Lower leg skin (tissue), 4 donors: ENCODE measurements around the gene GLT6D1. TPM values are rescaled to one million over a fixed set of nuclear protein-coding genes. Genes with fewer than 3 reads are reported as not detected.

Experiments
- DNase-seq, 2 donors: peaks; one replicate each; pipeline ENCODE4 v3.0.0-alpha.2; 2019; ENCODE audit warnings: low spot score in 2 of 2
- H3K4me3 ChIP-seq: fragments of 200-600 bp; sonication (generic); 2 replicates; pipeline ENCODE4 v1.5.1; 2017; ENCODE audit warnings: mild to moderate bottlenecking, low read depth; ENCODE audit not compliant: poor library complexity, severe bottlenecking
- CTCF ChIP-seq, 3 donors: fragments of 450-650 bp; IDR thresholded peaks; one replicate each; pipeline ENCODE4 v1.5.1; 2016; ENCODE audit warnings: antibody characterized with exemption in 3 of 3, mild to moderate bottlenecking in 3 of 3, moderate library complexity in 2 of 3
- POLR2A ChIP-seq, 2 donors: fragments of 450-650 bp; IDR thresholded peaks; one replicate each; pipeline ENCODE4 v1.6.1; 2016 to 2017; ENCODE audit warnings: antibody characterized with exemption in 2 of 2, mild to moderate bottlenecking in 1 of 2, moderate library complexity in 1 of 2
- WGBS, 2 donors: methylation state at CpG; one replicate each; pipeline ENCODE4 v1.1.5; 2018; 5-methylcytosine and 5-hydroxymethylcytosine counted together
- intact Hi-C: fragments of 100-400 bp; cut with DNase I; formaldehyde crosslinking; loops from one replicate; pipeline ENCODE4 v1.15.0; 2023; ENCODE audit warnings: low total_unique reads
- total RNA-seq, 4 donors: library from RNA; depleted of rRNA; stranded (reverse); fragments of >200 nt; gene quantifications; one replicate each; pipeline ENCODE4 v1.1.0, GENCODE V29; 2016

GLT6D1 gene
- not detected for total RNA-seq

GRCh38 chr9:135639196-135639595, at the start of gene GLT6D1:
TSS of gene GLT6D1 (minus strand) at chr9:135639540. CDS start at chr9:135639187, 353 bp downstream.
- H3K4me3 ChIP-seq, result no peak within 1 kb of the TSS

GRCh38 chr9:135689011-135689410, 49.7 kb upstream of the GLT6D1 start:
- H3K4me3 ChIP-seq, result no peak overlapping the region
- WGBS, 2 donors, result 66 to 72% methylated on average over 10 of the region's 10 CpGs
- intact Hi-C loops, result no loop called here
- no peak for DNase-seq
- no peak for TF ChIP-seq CTCF (IDR thresholded peaks at IDR 0.05)
- TF ChIP-seq POLR2A (IDR thresholded peaks at IDR 0.05), result no peak

More at GRCh38 chr9:135639196-135639595, at the start of gene GLT6D1:
- DNase-seq, result peak in 1 of 2 donors; percentile 60
- TF ChIP-seq POLR2A (IDR thresholded peaks at IDR 0.05) (no peak), CTCF (IDR thresholded peaks at IDR 0.05) (no peak)
- intact Hi-C loops, result no loop called here
- WGBS, 2 donors, result 40 to 54% methylated on average over 9 of the region's 9 CpGs

- WGBS, 2 donors, result 83 to 90% methylated on average over 11 to 14 of the region's 15 CpGs
- intact Hi-C loops, result no loop called here
- TF ChIP-seq POLR2A (IDR thresholded peaks at IDR 0.05) (no peak), CTCF (IDR thresholded peaks at IDR 0.05) (no peak)
- DNase-seq, result no peak
- no peak overlapping the region for H3K4me3 ChIP-seq
Observed at GRCh38 chr9:135687216-135687615, 47.9 kb upstream of the GLT6D1 start.

- intact Hi-C loops, result no loop called here
- TF ChIP-seq POLR2A (IDR thresholded peaks at IDR 0.05), result no peak
- no peak for TF ChIP-seq CTCF (IDR thresholded peaks at IDR 0.05)
- DNase-seq, result no peak
- H3K4me3 ChIP-seq, result no peak overlapping the region
- 68 to 75% methylated on average over 15 to 16 of the region's 17 CpGs for WGBS, 2 donors
Observed at GRCh38 chr9:135684691-135685090, 45.4 kb upstream of the GLT6D1 start.

- DNase-seq, result no peak
- 49 to 59% methylated on average over 15 of the region's 15 CpGs for WGBS, 2 donors
- no peak overlapping the region for H3K4me3 ChIP-seq
- no peak for TF ChIP-seq CTCF (IDR thresholded peaks at IDR 0.05)
- no peak for TF ChIP-seq POLR2A (IDR thresholded peaks at IDR 0.05)
- intact Hi-C loops, result no loop called here
Observed at GRCh38 chr9:135683401-135684034, 44.2 kb upstream of the GLT6D1 start.

GRCh38 chr9:135681161-135681560, 41.8 kb upstream of the GLT6D1 start:
- no peak for DNase-seq
- TF ChIP-seq POLR2A (IDR thresholded peaks at IDR 0.05) (no peak), CTCF (IDR thresholded peaks at IDR 0.05) (no peak)
- H3K4me3 ChIP-seq, result no peak overlapping the region
- intact Hi-C loops, result no loop called here
- 87 to 91% methylated on average over 5 of the region's 5 CpGs for WGBS, 2 donors
